ENCODE results near the gene KIT. TPM values are rescaled to one million over a fixed set of nuclear protein-coding genes. Genes with fewer than 3 reads are reported as not detected.

Gene KIT
- 10 to 100 TPM in 1 of 4 donors, 1 to 10 TPM in 2, under 1 TPM in 1; 0.61 to 36.8 (median 4.0) TPM for total RNA-seq

DNA sequence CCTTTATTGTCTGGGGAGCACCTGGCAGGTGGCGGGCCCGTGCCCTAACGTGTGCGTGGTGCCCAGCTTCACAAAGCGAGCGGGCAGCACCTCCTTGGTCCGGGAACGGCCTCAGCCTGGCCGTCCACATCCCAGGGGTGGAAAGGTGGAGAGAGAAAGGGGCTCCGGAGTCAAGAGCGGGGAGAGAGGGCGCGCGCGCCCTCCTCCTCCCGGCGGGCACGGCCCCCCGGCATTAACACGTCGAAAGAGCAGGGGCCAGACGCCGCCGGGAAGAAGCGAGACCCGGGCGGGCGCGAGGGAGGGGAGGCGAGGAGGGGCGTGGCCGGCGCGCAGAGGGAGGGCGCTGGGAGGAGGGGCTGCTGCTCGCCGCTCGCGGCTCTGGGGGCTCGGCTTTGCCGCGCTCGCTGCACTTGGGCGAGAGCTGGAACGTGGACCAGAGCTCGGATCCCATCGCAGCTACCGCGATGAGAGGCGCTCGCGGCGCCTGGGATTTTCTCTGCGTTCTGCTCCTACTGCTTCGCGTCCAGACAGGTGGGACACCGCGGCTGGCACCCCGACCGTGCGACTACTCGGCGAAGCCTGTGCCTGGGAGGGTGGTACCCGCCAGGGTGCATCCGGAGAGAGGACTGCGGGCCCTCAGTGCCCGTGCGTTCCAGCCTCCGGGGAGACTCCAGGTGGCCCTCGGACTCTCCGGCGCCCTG lies at the start of gene KIT:
Gene KIT (plus strand): TSS at position 407 of the 701 bp plus-strand sequence. CDS start 58 bp downstream, at position 465.
- Histone ChIP-seq H3K36me3 (no peaks in the 10 kb centered on the region), H3K4me3 (peak within 1 kb of the TSS; percentile 42 to 68 (median 58)), H3K27me3 (peaks cover 0 to 62% (median 7%) of the 10 kb centered on the region in 4 donors), H3K9me3 (no peaks in the 10 kb centered on the region), H3K4me1 (peaks cover 14 to 55% (median 24%) of the 10 kb centered on the region in 3 donors), H3K27ac (peak within 1 kb of the TSS in 3 of 4 donors; percentile 49 to 63 (median 57))
- 0% methylated on average over 14 of the region's 72 CpGs; no CpG with 5 or more reads in 1 of the 2 donors for WGBS, 2 donors
- no peak for DNase-seq
- intact Hi-C loops (cut with DNase I) = no loop called here
- TF ChIP-seq, protein P1, sequence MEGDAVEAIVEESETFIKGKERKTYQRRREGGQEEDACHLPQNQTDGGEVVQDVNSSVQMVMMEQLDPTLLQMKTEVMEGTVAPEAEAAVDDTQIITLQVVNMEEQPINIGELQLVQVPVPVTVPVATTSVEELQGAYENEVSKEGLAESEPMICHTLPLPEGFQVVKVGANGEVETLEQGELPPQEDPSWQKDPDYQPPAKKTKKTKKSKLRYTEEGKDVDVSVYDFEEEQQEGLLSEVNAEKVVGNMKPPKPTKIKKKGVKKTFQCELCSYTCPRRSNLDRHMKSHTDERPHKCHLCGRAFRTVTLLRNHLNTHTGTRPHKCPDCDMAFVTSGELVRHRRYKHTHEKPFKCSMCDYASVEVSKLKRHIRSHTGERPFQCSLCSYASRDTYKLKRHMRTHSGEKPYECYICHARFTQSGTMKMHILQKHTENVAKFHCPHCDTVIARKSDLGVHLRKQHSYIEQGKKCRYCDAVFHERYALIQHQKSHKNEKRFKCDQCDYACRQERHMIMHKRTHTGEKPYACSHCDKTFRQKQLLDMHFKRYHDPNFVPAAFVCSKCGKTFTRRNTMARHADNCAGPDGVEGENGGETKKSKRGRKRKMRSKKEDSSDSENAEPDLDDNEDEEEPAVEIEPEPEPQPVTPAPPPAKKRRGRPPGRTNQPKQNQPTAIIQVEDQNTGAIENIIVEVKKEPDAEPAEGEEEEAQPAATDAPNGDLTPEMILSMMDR (IDR thresholded peaks at IDR 0.05) = no peak
- TF ChIP-seq POLR2A (IDR thresholded peaks at IDR 0.05) = peak in 2 of 4 donors; percentile 17 to 54

DNA sequence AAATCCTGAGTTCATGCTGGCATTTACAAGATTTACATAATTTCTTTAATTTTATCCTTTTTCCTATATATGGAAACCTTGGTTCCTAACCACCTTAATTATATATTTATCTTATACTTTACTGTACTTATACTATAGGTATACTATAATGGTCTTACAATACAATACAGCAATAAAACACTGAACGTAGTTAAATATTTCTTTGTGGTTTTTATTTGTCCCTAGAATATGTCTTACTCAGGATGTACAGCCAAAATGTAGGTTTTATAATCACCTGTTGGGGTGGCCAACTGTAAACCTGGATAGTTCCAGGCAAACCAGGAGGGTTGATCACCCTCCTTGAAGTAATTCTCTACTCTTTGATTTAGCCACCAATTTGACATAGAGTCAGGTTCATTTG lies 48.4 kb upstream of the KIT start:
- no peak for DNase-seq
- no peak overlapping the region for H3K27ac ChIP-seq
- WGBS, 2 donors = 86 to 91% methylated on average over 1 of the region's 1 CpG
- no peaks in the 10 kb centered on the region for H3K4me1 ChIP-seq
- no peak overlapping the region for H3K4me3 ChIP-seq
- no peaks in the 10 kb centered on the region for H3K27me3 ChIP-seq
- no peak for TF ChIP-seq POLR2A (IDR thresholded peaks at IDR 0.05)
- TF ChIP-seq, protein P1 (IDR thresholded peaks at IDR 0.05) = no peak
- intact Hi-C loops (cut with DNase I) = no loop called here
- H3K36me3 ChIP-seq = no peaks in the 10 kb centered on the region
- H3K9me3 ChIP-seq = no peaks in the 10 kb centered on the region

DNA sequence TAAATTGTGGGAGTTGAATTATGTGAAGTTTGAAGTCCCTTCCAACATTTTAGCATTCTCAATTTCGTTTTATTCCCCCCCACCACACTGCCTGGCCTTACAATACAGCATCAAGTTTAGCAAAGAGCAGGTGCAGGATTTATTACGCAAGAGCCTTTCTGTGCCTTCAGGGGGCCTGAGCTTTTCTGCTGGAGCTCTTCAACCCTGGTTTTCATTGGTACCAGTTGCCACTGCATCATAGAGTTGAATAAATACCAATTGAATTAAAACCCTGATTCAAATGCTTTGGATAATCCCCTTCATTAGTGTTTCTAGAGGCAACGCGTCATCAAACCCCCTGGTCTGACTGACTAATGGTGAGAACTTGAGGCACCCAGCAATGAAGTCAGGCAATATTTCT lies 43.6 kb upstream of the KIT start:
- Histone ChIP-seq H3K36me3 (no peaks in the 10 kb centered on the region), H3K4me1 (no peaks in the 10 kb centered on the region), H3K9me3 (no peaks in the 10 kb centered on the region), H3K27ac (no peak overlapping the region), H3K4me3 (no peak overlapping the region), H3K27me3 (no peaks in the 10 kb centered on the region)
- intact Hi-C loops (cut with DNase I) = no loop called here
- no peak for DNase-seq
- WGBS, 2 donors = 76 to 82% methylated on average over 4 of the region's 4 CpGs
- TF ChIP-seq, protein P1 (IDR thresholded peaks at IDR 0.05) = no peak
- TF ChIP-seq POLR2A (IDR thresholded peaks at IDR 0.05) = no peak

GRCh38 chr4:54620773-54621172 lies 37.0 kb upstream of the KIT start:
- 80 to 81% methylated on average over 3 of the region's 3 CpGs for WGBS, 2 donors
- Histone ChIP-seq H3K27ac (no peak overlapping the region), H3K27me3 (no peaks in the 10 kb centered on the region), H3K9me3 (no peaks in the 10 kb centered on the region), H3K36me3 (no peaks in the 10 kb centered on the region), H3K4me3 (no peak overlapping the region), H3K4me1 (peaks cover 0 to under 1% (median 0%) of the 10 kb centered on the region in 3 donors)
- intact Hi-C loops (cut with DNase I) = no loop called here
- DNase-seq = no peak
- no peak for TF ChIP-seq POLR2A (IDR thresholded peaks at IDR 0.05)
- TF ChIP-seq, protein P1 (IDR thresholded peaks at IDR 0.05) = no peak

- H3K4me1 ChIP-seq = peaks cover 0 to 8% (median 0%) of the 10 kb centered on the region in 3 donors
- no peaks in the 10 kb centered on the region for H3K36me3 ChIP-seq
- TF ChIP-seq, protein P1 (IDR thresholded peaks at IDR 0.05) = no peak
- WGBS, 2 donors = 60 to 90% methylated on average over 2 of the region's 2 CpGs
- no peak overlapping the region for H3K4me3 ChIP-seq
- no peaks in the 10 kb centered on the region for H3K9me3 ChIP-seq
- no peaks in the 10 kb centered on the region for H3K27me3 ChIP-seq
- intact Hi-C loops (cut with DNase I) = no loop called here
- H3K27ac ChIP-seq = no peak overlapping the region
- no peak for DNase-seq
Observed at GRCh38 chr4:54625391-54625790, 32.4 kb upstream of the KIT start.

Measured in esophagus squamous epithelium (tissue), 5 donors.